BJ (cell line): ENCODE measurements around the gene NOD1. TPM values are rescaled to one million over a fixed set of nuclear protein-coding genes. Genes with fewer than 3 reads are reported as not detected.
"Not testable (repeated sequence)": the region's sequence is repeated elsewhere in the genome, so short reads cannot be mapped to it uniquely, and the experiment has no call there.

ENCODE experiments used
- CTCF ChIA-PET: fragments of 350-600 bp; formaldehyde crosslinking; extraction: SDS; loops from one replicate; lab custom pipeline; 2021; ENCODE audit warnings: antibody characterized with exemption, inconsistent platforms; lab: Yijun Ruan, JAX
- POLR2A ChIA-PET: fragments of 300-600 bp; sonication (Branson Sonifier 250); formaldehyde crosslinking; extraction: SDS; loops from one replicate; lab custom pipeline; 2021; ENCODE audit warnings: antibody characterized with exemption; lab: Charles Lee
- DNase-seq: peaks from one replicate; pipeline ENCODE4 v3.0.0-alpha.2; 2011; ENCODE audit warnings: low read depth
- H3K27me3 ChIP-seq: 2 replicates; pipeline ENCODE4 v1.6.0; 2011; ENCODE audit warnings: low read length; ENCODE audit not compliant: control insufficient read depth, insufficient read depth
- H3K36me3 ChIP-seq: 2 replicates; pipeline ENCODE4 v1.5.1; 2011; ENCODE audit warnings: low read length; ENCODE audit not compliant: control insufficient read depth, insufficient read depth
- H3K4me3 ChIP-seq: 2 replicates; pipeline ENCODE4 v1.5.1; 2011; ENCODE audit warnings: low read depth, mild to moderate bottlenecking, control low read depth, low read length
- CTCF ChIP-seq: IDR thresholded peaks from 2 replicates; pipeline ENCODE4 v1.5.1; 2011; ENCODE audit warnings: low read depth, mild to moderate bottlenecking, control low read depth, inconsistent platforms, low read length, moderate library complexity; ENCODE audit not compliant: insufficient read depth
- polyA minus RNA-seq: library from RNA; depleted of rRNA, polyadenylated mRNA; stranded (reverse); fragments of >200 nt; gene quantifications from 2 replicates; pipeline ENCODE4 v1.2.3, GENCODE V29; 2011; rRNA and poly(A)+ RNA removed
- polyA plus RNA-seq: library from polyadenylated mRNA; depleted of rRNA; stranded (reverse); fragments of >200 nt; gene quantifications from 2 replicates; pipeline ENCODE4 v1.2.3, GENCODE V29; 2011; rRNA removed

NOD1 gene
- polyA plus RNA-seq = 3.3 TPM in 2 replicates
- polyA minus RNA-seq = 4.2 and 4.6 TPM in 2 replicates

GRCh38 chr7:30478349-30479201 is at the start of gene NOD1:
NOD1 (minus strand) TSS chr7:30478784; CDS start chr7:30456921, 21,863 bp downstream.
- H3K36me3 ChIP-seq = no peaks in the 10 kb centered on the region
- TF ChIP-seq CTCF = 0 out of 2 replicates have a peak, but pooled peaks have one; percentile 6
- H3K4me3 ChIP-seq = peak within 1 kb of the TSS; percentile 71
- DNase-seq = no peak
- ChIA-PET CTCF (interaction anchor here (0.5 to 1.7 kb wide), 5 partner anchors 9 to 1440 kb away, joined by 3 to 5 read pairs (median 4); no protein-coding TSS in a partner anchor), POLR2A (interaction anchor here (0.6 to 1.7 kb wide), 4 partner anchors 9 to 509 kb away, joined by 4 to 5 read pairs (median 4); no protein-coding TSS in a partner anchor)
- H3K27me3 ChIP-seq = no peaks in the 10 kb centered on the region

- DNase-seq, H3K36me3 ChIP-seq, POLR2A ChIA-PET, H3K4me3 ChIP-seq, H3K27me3 ChIP-seq: not testable (repeated sequence)
- CTCF ChIA-PET = interaction anchor here (0.9 to 1.3 kb wide), 2 partner anchors 14 to 17 kb away, joined by 3 to 5 read pairs; no protein-coding TSS in a partner anchor
Observed at GRCh38 chr7:30527297-30527696, 48.7 kb upstream of the NOD1 start.

GRCh38 chr7:30526163-30526562 is 47.6 kb upstream of the NOD1 start:
- ChIA-PET CTCF (interaction anchor here (0.9 kb wide), 1 partner anchor 13 kb away, joined by 3 read pairs; no protein-coding TSS in a partner anchor), POLR2A (no interaction called here)
- H3K4me3 ChIP-seq = no peak overlapping the region
- DNase-seq = no peak
- H3K36me3 ChIP-seq = no peaks in the 10 kb centered on the region
- H3K27me3 ChIP-seq = no peaks in the 10 kb centered on the region; the same call in 1 of the 2 replicates
- no peak for TF ChIP-seq CTCF

GRCh38 chr7:30525429-30525828 is 46.8 kb upstream of the NOD1 start:
- H3K4me3 ChIP-seq = no peak overlapping the region
- H3K36me3 ChIP-seq = no peaks in the 10 kb centered on the region
- TF ChIP-seq CTCF = no peak
- CTCF ChIA-PET = no interaction called here
- POLR2A ChIA-PET = no interaction called here
- H3K27me3 ChIP-seq = no peaks in the 10 kb centered on the region; the same call in 1 of the 2 replicates
- no peak for DNase-seq

- Histone ChIP-seq H3K36me3 (no peaks in the 10 kb centered on the region), H3K4me3 (no peak overlapping the region), H3K27me3 (no peaks in the 10 kb centered on the region; the same call in 1 of the 2 replicates)
- no peak for TF ChIP-seq CTCF
- POLR2A ChIA-PET = no interaction called here
- no peak for DNase-seq
- CTCF ChIA-PET = interaction anchor here (1.0 kb wide), 1 partner anchor 17 kb away, joined by 3 read pairs; no protein-coding TSS in a partner anchor
Observed at GRCh38 chr7:30524545-30524944, 46.0 kb upstream of the NOD1 start.
